ENCODE measurements around the gene ALKBH6. TPM values are rescaled to one million over a fixed set of nuclear protein-coding genes. Genes with fewer than 3 reads are reported as not detected.
"Not testable (repeated sequence)": the region's sequence is repeated elsewhere in the genome, so short reads cannot be mapped to it uniquely, and the experiment has no call there.

ALKBH6 gene
- total and polyA plus RNA-seq, 9 of the 15 experiments (the other 6 are each of a cell fraction or from before 2014, with no cell fraction given): 0.67 to 62.0 (median 34.5) TPM

- H3K9me1 ChIP-seq (ENCODE audit: control insufficient read depth, insufficient read depth, low read length); H2AFZ ChIP-seq (ENCODE audit: low read depth, low read length); H3K4me2 ChIP-seq (ENCODE audit: insufficient read depth, low read length); H3K27ac ChIP-seq (ENCODE audit: extremely low read depth, low read depth, low read length); in situ Hi-C loops (cut with MboI); H3K9ac ChIP-seq (ENCODE audit: insufficient read depth in 1 of 2, low read depth in 2 of 2, low read length in 2 of 2); CTCF ChIA-PET (ENCODE audit: low intra/inter-chr PET ratio); DNase-seq (ENCODE audit: extremely low read depth in 1 of 4, low spot score in 3 of 4); H3K36me3 ChIP-seq (ENCODE audit: control insufficient read depth, insufficient read depth, low read length); H3K79me2 ChIP-seq (ENCODE audit: control insufficient read depth, insufficient read depth, low read length); FAIRE-seq; BruUV-seq (replicated peaks); H4K20me1 ChIP-seq (replicated peaks; ENCODE audit: control insufficient read depth, insufficient read depth, low read length); H3K4me3 ChIP-seq; H3K9me3 ChIP-seq (replicated peaks; ENCODE audit: control insufficient read depth, insufficient read depth, low read depth, low read length); ATAC-seq; intact Hi-C loops (cut with micrococcal nuclease); H3K27me3 ChIP-seq (ENCODE audit: control insufficient read depth in 2 of 2, insufficient read depth in 2 of 2, low read length in 2 of 2): not testable (repeated sequence)
- TF ChIP-seq IRF9 (tag; IDR thresholded peaks at IDR 0.05): 0 out of 2 replicates have a peak, but pooled peaks have one; percentile 34
- peak; percentile 74 for TF ChIP-seq CEBPG (CRISPR knock-in tag; IDR thresholded peaks at IDR 0.05)
- peak; percentile 84 to 97 for TF ChIP-seq CEBPG (tag; conservative IDR thresholded peaks at IDR 0.05 in 1 of 2, IDR thresholded peaks at IDR 0.05 in 1 of 2)
- TF ChIP-seq CEBPB (tag; IDR thresholded peaks at IDR 0.05): peak; percentile 98
- 76% methylated on average over 4 of the region's 6 CpGs for WGBS (ENCODE audit: insufficient coverage, low coverage, missing lambda C conversion rate)
- H3K4me1 ChIP-seq (replicated peaks in 1 of 2; ENCODE audit: control insufficient read depth in 2 of 2, insufficient read depth in 2 of 2, low read length in 2 of 2): peaks cover 5 to 10% of the 10 kb centered on the region in 2 experiments
- POLR2A ChIA-PET: interaction anchor here (0.9 kb wide), 1 partner anchor 11 kb away, joined by 3 read pairs; no protein-coding TSS in a partner anchor
Measured at GRCh38 chr19:36041092-36041491, 27.1 kb upstream of the ALKBH6 start.

GRCh38 chr19:36040495-36040894, 26.5 kb upstream of the ALKBH6 start:
- H3K27ac ChIP-seq (ENCODE audit: extremely low read depth, low read depth, low read length): no peak overlapping the region
- TF ChIP-seq BDP1 (IDR thresholded peaks at IDR 0.05; ENCODE audit: insufficient read depth, insufficient read length) (no peak), ZNF280A (IDR thresholded peaks at IDR 0.05; ENCODE audit: low read depth, partially characterized antibody) (no peak), CTCFL (IDR thresholded peaks at IDR 0.05; ENCODE audit: borderline replicate concordance, insufficient read depth, low read depth, low read length, poor library complexity, severe bottlenecking) (no peak)
- no peak overlapping the region for H3K9ac ChIP-seq (ENCODE audit: insufficient read depth in 1 of 2, low read depth in 2 of 2, low read length in 2 of 2)
- no peak for DNase-seq (ENCODE audit: extremely low read depth in 1 of 4, low spot score in 3 of 4)
- H3K4me3 ChIP-seq: no peak overlapping the region
- BruUV-seq (replicated peaks): no TSS peak
- H4K20me1 ChIP-seq (replicated peaks; ENCODE audit: control insufficient read depth, insufficient read depth, low read length): no peaks in the 10 kb centered on the region
- FAIRE-seq: no peak
- POLR2A ChIA-PET: no interaction called here
- H3K9me3 ChIP-seq (replicated peaks; ENCODE audit: control insufficient read depth, insufficient read depth, low read depth, low read length): no peaks in the 10 kb centered on the region
- H3K27me3 ChIP-seq (ENCODE audit: control insufficient read depth in 2 of 2, insufficient read depth in 2 of 2, low read length in 2 of 2): no peaks in the 10 kb centered on the region
- in situ Hi-C loops (cut with MboI) (no loop called here), intact Hi-C loops (cut with micrococcal nuclease) (no loop called here)
- 92% methylated on average over 6 of the region's 6 CpGs for WGBS (ENCODE audit: insufficient coverage, low coverage, missing lambda C conversion rate)
- H3K79me2 ChIP-seq (ENCODE audit: control insufficient read depth, insufficient read depth, low read length): no peaks in the 10 kb centered on the region
- no peak overlapping the region for H2AFZ ChIP-seq (ENCODE audit: low read depth, low read length)
- H3K4me2 ChIP-seq (ENCODE audit: insufficient read depth, low read length): no peak overlapping the region
- CTCF ChIA-PET (ENCODE audit: low intra/inter-chr PET ratio): no interaction called here
- ATAC-seq: no peak
- peaks cover 8% of the 10 kb centered on the region; the same call in 1 of the 3 replicates for H3K36me3 ChIP-seq (ENCODE audit: control insufficient read depth, insufficient read depth, low read length)
- H3K4me1 ChIP-seq (replicated peaks in 1 of 2; ENCODE audit: control insufficient read depth in 2 of 2, insufficient read depth in 2 of 2, low read length in 2 of 2): peaks cover 10 to 16% of the 10 kb centered on the region in 2 experiments
- H3K9me1 ChIP-seq (ENCODE audit: control insufficient read depth, insufficient read depth, low read length): no peaks in the 10 kb centered on the region

All from K562 (cell line).